Measurements from ENCODE around the gene SKIDA1.

The SKIDA1 gene

GRCh38 chr10:21528236-21529031, 3.0 kb upstream of the SKIDA1 start:
- no peak for DNase-seq

DNA sequence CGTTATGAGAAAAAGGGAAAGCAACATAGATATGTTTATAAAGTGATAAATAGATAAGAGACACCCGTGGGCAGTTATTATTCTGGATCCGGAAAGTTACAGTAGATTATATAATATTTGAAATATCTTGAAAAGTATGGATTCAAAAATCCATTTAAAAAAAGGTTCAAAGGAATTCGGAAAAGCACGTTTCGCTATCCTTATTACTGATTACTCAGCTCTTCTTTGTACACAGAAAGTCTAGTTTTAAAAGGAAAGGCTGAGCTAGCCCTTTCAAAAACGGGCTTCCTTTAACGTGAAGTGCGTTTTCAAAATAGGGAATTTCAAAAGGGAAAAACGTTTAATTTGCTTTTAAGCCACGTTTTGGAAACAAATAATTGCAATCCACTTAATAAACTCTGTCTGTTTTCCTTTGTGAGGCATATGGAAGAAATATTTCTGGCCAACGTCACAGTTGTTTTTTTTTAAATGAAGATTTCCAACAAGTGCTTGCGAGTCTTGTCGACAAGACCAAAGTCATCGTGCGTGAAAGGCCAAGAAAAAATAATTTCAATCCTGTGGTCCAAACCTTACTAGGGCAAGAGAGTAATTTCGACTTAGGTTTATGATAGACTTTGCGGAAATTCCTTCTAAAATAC, 2.2 kb upstream of the SKIDA1 start:
- DNase-seq, result no peak

- DNase-seq, result peak; percentile 6 to 44
Measured at GRCh38 chr10:21526860-21527597, 1.5 kb upstream of the SKIDA1 start.

DNA sequence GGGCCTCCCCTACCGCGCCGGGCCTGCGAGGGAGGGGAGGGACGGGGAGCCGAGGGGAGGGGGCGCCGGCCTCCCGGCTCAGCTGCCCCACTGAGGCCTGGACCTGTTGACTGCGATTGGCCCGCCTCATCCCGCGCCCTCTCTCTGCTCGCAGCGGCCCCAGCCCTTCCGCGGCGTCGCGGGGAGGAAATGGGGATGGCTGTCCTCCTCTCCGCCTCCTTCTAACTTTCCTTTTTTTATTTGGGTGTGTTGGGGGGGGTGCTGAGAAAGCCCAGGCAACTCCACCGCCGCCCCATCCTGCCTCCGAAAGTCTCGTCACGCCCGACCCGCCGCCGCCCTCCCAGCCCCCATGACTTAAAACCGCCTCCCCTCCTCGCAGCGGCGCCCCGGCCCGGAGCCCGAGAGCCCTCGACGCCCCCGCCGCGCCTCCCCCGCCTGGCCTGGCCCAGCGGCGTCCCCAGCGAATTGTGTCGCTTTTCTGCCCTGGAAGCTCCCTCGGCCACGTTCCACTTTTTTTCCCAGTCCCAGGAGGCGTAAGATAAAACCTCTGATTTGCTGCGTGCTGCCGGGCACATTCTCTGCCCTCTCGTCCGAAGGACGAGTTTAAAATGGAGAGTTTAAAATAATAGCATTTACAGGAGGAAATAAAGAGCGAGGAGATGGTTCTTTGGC, 842 bp upstream of the SKIDA1 start:
- DNase-seq, result peak; percentile 60 to 64

GRCh38 chr10:21524526-21525366, 736 bp downstream of the SKIDA1 start:
- no peak for DNase-seq

GRCh38 chr10:21524131-21524525, 1.4 kb downstream of the SKIDA1 start:
- DNase-seq, result no peak

GRCh38 chr10:21523557-21524008, 1.9 kb downstream of the SKIDA1 start:
- no peak for DNase-seq

DNA sequence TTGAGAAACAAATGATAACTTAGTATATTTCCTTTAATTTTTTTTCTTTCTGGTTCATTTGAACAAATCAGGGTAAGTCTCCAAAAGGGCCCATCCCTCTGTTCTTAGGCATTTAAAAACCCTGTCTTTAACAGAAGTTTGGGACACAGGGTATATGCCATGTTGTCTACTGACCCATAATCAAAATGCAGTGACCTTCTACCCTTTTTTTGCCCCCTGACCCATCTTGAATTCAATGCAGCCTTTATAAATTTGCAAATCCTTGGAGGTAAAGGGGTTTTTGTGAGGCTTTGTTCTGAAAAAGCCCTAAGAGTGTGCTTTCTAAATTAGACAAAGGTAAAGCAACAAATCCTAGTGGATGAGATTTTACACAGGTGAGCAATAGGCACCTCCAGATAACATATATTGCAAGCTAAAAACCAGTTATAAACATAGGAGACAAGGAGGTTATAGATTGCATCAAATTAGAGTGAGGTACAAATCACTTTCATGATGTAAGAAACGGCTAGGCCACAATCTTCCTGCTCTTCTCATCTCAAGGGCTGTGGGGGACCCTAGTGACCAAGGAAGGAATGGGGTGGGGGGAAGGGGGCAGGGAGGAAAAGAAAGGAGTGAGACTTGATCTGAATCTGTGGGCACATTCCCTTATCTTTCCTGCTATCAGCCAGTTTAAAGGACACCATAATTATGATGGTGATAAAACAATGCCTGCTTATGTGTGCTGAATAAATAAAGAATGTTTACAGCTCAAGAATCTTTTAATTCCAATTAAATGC, 2.7 kb downstream of the SKIDA1 start:
- DNase-seq, result no peak

- DNase-seq, result no peak
Measured at GRCh38 chr10:21521751-21522533, 3.5 kb downstream of the SKIDA1 start.

DNA sequence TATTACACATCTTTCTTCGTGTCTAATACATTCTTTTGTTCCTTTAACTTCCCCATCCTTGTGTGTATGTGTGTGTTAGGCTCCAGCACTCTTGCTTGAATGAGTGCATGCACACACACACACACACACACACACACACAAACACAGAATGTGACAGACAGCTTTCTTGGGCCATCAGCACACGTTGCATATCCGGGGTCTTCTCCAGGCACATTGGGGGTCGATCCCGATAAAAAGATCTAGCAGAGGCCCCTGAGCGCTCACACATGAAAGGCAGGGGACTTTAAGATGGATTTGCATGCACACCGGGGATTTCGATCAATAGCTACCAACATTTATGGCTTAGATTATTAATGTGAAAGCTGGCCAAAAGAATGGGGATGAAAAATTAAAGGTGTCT, 4.5 kb downstream of the SKIDA1 start:
- no peak for DNase-seq

GRCh38 chr10:21520509-21520908, 5.0 kb downstream of the SKIDA1 start:
- no peak for DNase-seq

- DNase-seq, result no peak
Measured at GRCh38 chr10:21519941-21520436, 5.5 kb downstream of the SKIDA1 start.

GRCh38 chr10:21519397-21519933, 6.0 kb downstream of the SKIDA1 start:
- no peak for DNase-seq

- no peak for DNase-seq
Measured at GRCh38 chr10:21518641-21519396, 6.7 kb downstream of the SKIDA1 start.

- no peak for DNase-seq
Measured at GRCh38 chr10:21518149-21518640, 7.3 kb downstream of the SKIDA1 start.

- no peak for DNase-seq
Measured at GRCh38 chr10:21517134-21518031, 8.1 kb downstream of the SKIDA1 start.

GRCh38 chr10:21516242-21517131, 9.0 kb downstream of the SKIDA1 start:
- peak; percentile 25 to 49 for DNase-seq

All from stimulated activated CD4-positive, alpha-beta T cell treated with anti-CD3 and anti-CD28 coated beads, Interleukin-4, amount 100 ng/mL, for 4 hours (primary cell).